Transverse colon (tissue), 4 donors: Measurements from ENCODE around the gene PXDC1. TPM values are rescaled to one million over a fixed set of nuclear protein-coding genes. Genes with fewer than 3 reads are reported as not detected.
"Not testable (repeated sequence)": the region's sequence is repeated elsewhere in the genome, so short reads cannot be mapped to it uniquely, and the experiment has no call there.

ENCODE experiments used
- DNase-seq: peaks from one replicate; pipeline ENCODE4 v3.0.0-alpha.2; 2019
- H3K27ac ChIP-seq, 4 donors: fragments of 200-600 bp; sonication (generic); 2 replicates each; pipeline ENCODE4 v1.5.1; 2016 to 2018; ENCODE audit warnings: inconsistent platforms in 4 of 4
- H3K27me3 ChIP-seq: fragments of 200-600 bp; sonication (generic); 2 replicates; pipeline ENCODE4 v1.5.1; 2017; ENCODE audit warnings: inconsistent platforms
- H3K36me3 ChIP-seq, 4 donors: fragments of 200-600 bp; sonication (generic); 2 replicates each; pipeline ENCODE4 v1.5.1; 2017 to 2019; ENCODE audit warnings: inconsistent platforms in 4 of 4
- H3K4me1 ChIP-seq, 4 donors: fragments of 200-600 bp; sonication (generic); 2 replicates each; pipeline ENCODE4 v1.5.1; 2017 to 2020; ENCODE audit warnings: inconsistent platforms in 4 of 4
- H3K4me3 ChIP-seq, 4 donors: fragments of 200-600 bp; sonication (generic); 1 replicate in 1 of 4; 2 replicates in 3 of 4; pipeline versions ENCODE4 v1.5.1 to v1.6.1; 2017 to 2019; ENCODE audit warnings: inconsistent platforms in 4 of 4
- H3K9me3 ChIP-seq, 2 donors: fragments of 200-600 bp; sonication (generic); 2 replicates each; pipeline ENCODE4 v1.5.1; 2017 to 2019; ENCODE audit warnings: inconsistent platforms in 2 of 2
- CTCF ChIP-seq, 5 experiments: fragments of 200-600 bp in 3 of 5; fragments of 450-650 bp in 2 of 5; sonication (generic) in 3 of 5; IDR thresholded peaks; 1 replicate in 2 of 5; 2 replicates in 3 of 5; pipeline ENCODE4 v1.5.1; 2016 to 2017; ENCODE audit warnings: antibody characterized with exemption in 5 of 5, inconsistent platforms in 3 of 5, mild to moderate bottlenecking in 2 of 5, moderate library complexity in 1 of 5
- EP300 ChIP-seq: sonication (generic); formaldehyde crosslinking; IDR thresholded peaks from one replicate; pipeline ENCODE4 v1.6.1; 2017; ENCODE audit warnings: antibody characterized with exemption, low read depth
- POLR2A ChIP-seq: fragments of 450-650 bp; IDR thresholded peaks from one replicate; pipeline ENCODE4 v1.6.1; 2016; ENCODE audit warnings: antibody characterized with exemption, mild to moderate bottlenecking, moderate library complexity
- POLR2AphosphoS5 ChIP-seq, 3 donors: sonication (generic); formaldehyde crosslinking; IDR thresholded peaks; one replicate each; pipeline ENCODE4 v1.6.1; 2016; ENCODE audit warnings: antibody characterized with exemption in 3 of 3
- WGBS, 2 donors: methylation state at CpG; one replicate each; pipeline ENCODE4 v1.1.5; 2018; ENCODE audit warnings: low coverage in 1 of 2; 5-methylcytosine and 5-hydroxymethylcytosine counted together
- in situ Hi-C, 4 donors: fragments of 200-750 bp; cut with MboI; loops; one replicate each; pipeline versions ENCODE4 v1.15.0 to v1.15.1; 2017; ENCODE audit warnings: low sequenced_read_pairs in 3 of 4, low pct_ligation_motif_present in 1 of 4, low pct_unique_long_range_greater_than_20kb in 1 of 4
- intact Hi-C: fragments of 100-400 bp; cut with DNase I; formaldehyde crosslinking; loops from one replicate; pipeline ENCODE4 v1.15.1; 2023; ENCODE audit warnings: low total_unique reads
- total RNA-seq, 4 donors: library from RNA; depleted of rRNA; stranded (reverse); fragments of >200 nt; gene quantifications; one replicate each; pipeline ENCODE4 v1.1.0, GENCODE V29; 2016

PXDC1 gene
- total RNA-seq, 4 donors from 2014 or later, result 14.6 to 85.4 (median 44.3) TPM

GRCh38 chr6:3776881-3777507 is 25.5 kb upstream of the PXDC1 start:
- intact Hi-C loops (no loop called here), in situ Hi-C loops (no loop called here)
- no peaks in the 10 kb centered on the region for H3K9me3 ChIP-seq
- TF ChIP-seq POLR2AphosphoS5 (IDR thresholded peaks at IDR 0.05), result no peak
- no peak for TF ChIP-seq EP300
- TF ChIP-seq CTCF (IDR thresholded peaks at IDR 0.05), result no peak
- TF ChIP-seq POLR2A, result no peak
- no peak overlapping the region for H3K4me3 ChIP-seq
- H3K36me3 ChIP-seq, result no peaks in the 10 kb centered on the region
- no peak overlapping the region for H3K27ac ChIP-seq
- no peak for DNase-seq
- no peaks in the 10 kb centered on the region for H3K4me1 ChIP-seq
- no peaks in the 10 kb centered on the region for H3K27me3 ChIP-seq
- 77 to 100% methylated on average over 1 to 6 of the region's 6 CpGs for WGBS, 2 donors

GRCh38 chr6:3775847-3776246 is 24.3 kb upstream of the PXDC1 start:
- Histone ChIP-seq H3K4me3 (no peak overlapping the region), H3K27ac (no peak overlapping the region), H3K27me3 (no peaks in the 10 kb centered on the region), H3K9me3 (no peaks in the 10 kb centered on the region), H3K36me3 (no peaks in the 10 kb centered on the region), H3K4me1 (no peaks in the 10 kb centered on the region)
- intact Hi-C loops (no loop called here), in situ Hi-C loops (no loop called here)
- DNase-seq, result no peak
- WGBS, 2 donors, result 94% methylated on average over 4 of the region's 4 CpGs; no CpG with 5 or more reads in 1 of the 2 donors
- no peak for TF ChIP-seq POLR2A
- no peak for TF ChIP-seq POLR2AphosphoS5 (IDR thresholded peaks at IDR 0.05)
- no peak for TF ChIP-seq EP300

- H3K4me3 ChIP-seq, result no peak overlapping the region
- in situ Hi-C loops, result no loop called here
- TF ChIP-seq POLR2AphosphoS5 (IDR thresholded peaks at IDR 0.05) (no peak), POLR2A (no peak), EP300 (no peak), CTCF (IDR thresholded peaks at IDR 0.05) (no peak)
Observed at GRCh38 chr6:3775386-3775785, 23.9 kb upstream of the PXDC1 start.

GRCh38 chr6:3773678-3774298 is 22.3 kb upstream of the PXDC1 start:
- Histone ChIP-seq H3K9me3 (no peaks in the 10 kb centered on the region), H3K36me3 (no peaks in the 10 kb centered on the region), H3K4me3 (no peak overlapping the region), H3K27me3 (no peaks in the 10 kb centered on the region), H3K27ac (no peak overlapping the region), H3K4me1 (no peaks in the 10 kb centered on the region)
- in situ Hi-C loops, result no loop called here
- 71 to 79% methylated on average over 3 to 7 of the region's 7 CpGs for WGBS, 2 donors
- no peak for TF ChIP-seq POLR2AphosphoS5 (IDR thresholded peaks at IDR 0.05)
- TF ChIP-seq POLR2A, result no peak
- no peak for TF ChIP-seq CTCF (IDR thresholded peaks at IDR 0.05)
- TF ChIP-seq EP300, result no peak
- intact Hi-C loops, result no loop called here
- DNase-seq, result no peak

More at GRCh38 chr6:3775386-3775785, 23.9 kb upstream of the PXDC1 start:
- H3K9me3 ChIP-seq, result no peaks in the 10 kb centered on the region
- no peak for DNase-seq
- intact Hi-C loops, result no loop called here
- no peaks in the 10 kb centered on the region for H3K4me1 ChIP-seq
- 91 to 96% methylated on average over 5 to 7 of the region's 7 CpGs for WGBS, 2 donors
- H3K27me3 ChIP-seq, result no peaks in the 10 kb centered on the region
- no peaks in the 10 kb centered on the region for H3K36me3 ChIP-seq
- no peak overlapping the region for H3K27ac ChIP-seq

- H3K9me3 ChIP-seq, H3K4me1 ChIP-seq, DNase-seq, H3K4me3 ChIP-seq, H3K36me3 ChIP-seq, H3K27ac ChIP-seq, H3K27me3 ChIP-seq, intact Hi-C loops, in situ Hi-C loops: not testable (repeated sequence)
- WGBS, 2 donors, result 85 to 89% methylated on average over 7 to 12 of the region's 12 CpGs
Observed at GRCh38 chr6:3772127-3772999, 20.9 kb upstream of the PXDC1 start.
